Calu3 (cell line): ENCODE results near the gene EFNA1. TPM values are rescaled to one million over a fixed set of nuclear protein-coding genes. Genes with fewer than 3 reads are reported as not detected.

Experiments used
- BruUV-seq: library from RNA; stranded (reverse); fragments of 400-500 nt; replicated peaks from 2 replicates; lab custom pipeline; 2021; lab: Mats Ljungman, UMichigan
- CTCF ChIA-PET: fragments of 300-600 bp; sonication (Branson Sonifier 250); formaldehyde crosslinking; loops from one replicate; lab custom pipeline; 2022; ENCODE audit warnings: antibody characterized with exemption; lab: Charles Lee
- DNase-seq: peaks from one replicate; pipeline ENCODE4 v3.0.0; 2022
- H3K27ac Mint-ChIP-seq: one replicate; pipeline ENCODE4 v1.8.0; 2022; ENCODE audit warnings: mixed read lengths; ENCODE audit not compliant: unreplicated experiment
- H3K27me3 Mint-ChIP-seq: one replicate; pipeline ENCODE4 v1.8.0; 2022; ENCODE audit warnings: mixed read lengths; ENCODE audit not compliant: unreplicated experiment
- H3K36me3 Mint-ChIP-seq: one replicate; pipeline ENCODE4 v1.8.0; 2022; ENCODE audit warnings: mild to moderate bottlenecking, moderate library complexity, mixed read lengths; ENCODE audit not compliant: insufficient read depth, unreplicated experiment
- H3K4me1 Mint-ChIP-seq: one replicate; pipeline ENCODE4 v1.8.0; 2022; ENCODE audit warnings: mild to moderate bottlenecking, low read depth, mixed read lengths; ENCODE audit not compliant: unreplicated experiment
- H3K4me3 Mint-ChIP-seq: one replicate; pipeline ENCODE4 v1.8.0; 2022; ENCODE audit warnings: mild to moderate bottlenecking, low read depth, moderate library complexity, mixed read lengths; ENCODE audit not compliant: unreplicated experiment
- H3K9me3 Mint-ChIP-seq: one replicate; pipeline ENCODE4 v1.8.0; 2022; ENCODE audit warnings: low read depth, mixed read lengths; ENCODE audit not compliant: unreplicated experiment
- CTCF ChIP-seq: fragments of 200-600 bp; IDR thresholded peaks from one replicate; pipeline ENCODE4 v1.8.0; 2022; ENCODE audit warnings: antibody characterized with exemption; ENCODE audit not compliant: unreplicated experiment
- intact Hi-C: fragments of 100-400 bp; cut with micrococcal nuclease; formaldehyde crosslinking; loops from one replicate; pipeline ENCODE4 v1.10.0; 2022; ENCODE audit not compliant: unreplicated experiment
- total RNA-seq: library from RNA; stranded (reverse); gene quantifications from 2 replicates; pipeline ENCODE4 v1.2.3, GENCODE V29; 2022

The EFNA1 gene
- total RNA-seq, 1 experiment from 2014 or later: 41.7 TPM

GRCh38 chr1:155079487-155080311 lies 48.0 kb upstream of the EFNA1 start:
- H3K9me3 Mint-ChIP-seq: no peaks in the 10 kb centered on the region
- H3K4me3 Mint-ChIP-seq: peak overlapping the region; percentile 58
- CTCF ChIA-PET: interaction anchor here (0.8 to 1.6 kb wide), 4 partner anchors 18 to 113 kb away, joined by 3 to 6 read pairs (median 4); partner anchors contain the start of gene DPM3
- no peak for TF ChIP-seq CTCF
- H3K27me3 Mint-ChIP-seq: peaks cover 79% of the 10 kb centered on the region
- intact Hi-C loops: loop anchor here (5.0 kb wide), 1 partner anchor 32 kb away; no protein-coding TSS in a partner anchor
- no TSS peak for BruUV-seq
- no peak for DNase-seq
- H3K36me3 Mint-ChIP-seq: peaks cover 35% of the 10 kb centered on the region
- H3K4me1 Mint-ChIP-seq: peaks cover 55% of the 10 kb centered on the region
- H3K27ac Mint-ChIP-seq: peak overlapping the region; percentile 16

- H3K4me3 Mint-ChIP-seq: peak overlapping the region; percentile 58
- no peak overlapping the region for H3K27ac Mint-ChIP-seq
- TF ChIP-seq CTCF: no peak
- CTCF ChIA-PET: interaction anchor here (0.8 to 1.6 kb wide), 3 partner anchors 10 to 112 kb away, joined by 4 to 6 read pairs (median 5); no protein-coding TSS in a partner anchor
- DNase-seq: no peak
- BruUV-seq: no TSS peak
- peaks cover 62% of the 10 kb centered on the region for H3K4me1 Mint-ChIP-seq
- H3K27me3 Mint-ChIP-seq: peaks cover 70% of the 10 kb centered on the region
- peaks cover 44% of the 10 kb centered on the region for H3K36me3 Mint-ChIP-seq
- intact Hi-C loops: loop anchor here (5.0 kb wide), 1 partner anchor 33 kb away; no protein-coding TSS in a partner anchor
- no peaks in the 10 kb centered on the region for H3K9me3 Mint-ChIP-seq
Observed at GRCh38 chr1:155080312-155081228, 47.1 kb upstream of the EFNA1 start.

GRCh38 chr1:155081472-155082300 lies 46.0 kb upstream of the EFNA1 start:
- no peak for TF ChIP-seq CTCF
- no peak for DNase-seq
- Mint-ChIP-seq H3K4me1 (peaks cover 64% of the 10 kb centered on the region), H3K4me3 (peak overlapping the region; percentile 55), H3K27ac (peak overlapping the region; percentile 5), H3K36me3 (peaks cover 46% of the 10 kb centered on the region), H3K9me3 (no peaks in the 10 kb centered on the region), H3K27me3 (peaks cover 64% of the 10 kb centered on the region)
- intact Hi-C loops: loop anchor here (5.0 kb wide), 1 partner anchor 34 kb away; no protein-coding TSS in a partner anchor
- BruUV-seq: no TSS peak
- CTCF ChIA-PET: interaction anchor here (0.9 to 1.6 kb wide), 2 partner anchors 11 to 21 kb away, joined by 5 to 6 read pairs; no protein-coding TSS in a partner anchor
